GF-D8 (cell line): ENCODE data around the gene PHKA1.
A peak's percentile ranks its signal among the peaks of the same experiment; 100 is the strongest.
"Not testable (repeated sequence)": the region's sequence is repeated elsewhere in the genome, so short reads cannot be mapped to it uniquely, and the experiment has no call there.

ENCODE experiments used
- DNase-seq: peaks from one replicate; lab custom pipeline; 2025; lab: John Stamatoyannopoulos, UW

The PHKA1 gene

DNA sequence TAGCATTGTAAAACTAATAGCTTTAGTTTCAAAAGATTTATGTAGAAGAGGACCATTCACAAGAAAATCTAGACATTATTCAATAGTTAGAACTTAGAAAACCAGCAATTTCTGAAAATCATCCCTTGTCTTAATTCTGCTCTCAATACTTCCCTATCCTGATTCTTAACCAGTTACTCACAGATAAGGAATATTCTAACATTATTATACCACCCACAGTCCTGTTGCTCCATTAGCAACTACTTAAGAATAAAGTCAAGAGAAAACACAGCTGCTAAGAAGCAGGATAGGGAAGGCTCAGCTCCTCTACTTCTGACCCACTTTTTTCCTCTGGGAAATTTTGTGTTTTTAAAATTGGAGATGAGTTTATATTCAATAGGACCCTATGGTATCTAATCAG, 47.7 kb downstream of the PHKA1 start:
- no peak for DNase-seq

DNA sequence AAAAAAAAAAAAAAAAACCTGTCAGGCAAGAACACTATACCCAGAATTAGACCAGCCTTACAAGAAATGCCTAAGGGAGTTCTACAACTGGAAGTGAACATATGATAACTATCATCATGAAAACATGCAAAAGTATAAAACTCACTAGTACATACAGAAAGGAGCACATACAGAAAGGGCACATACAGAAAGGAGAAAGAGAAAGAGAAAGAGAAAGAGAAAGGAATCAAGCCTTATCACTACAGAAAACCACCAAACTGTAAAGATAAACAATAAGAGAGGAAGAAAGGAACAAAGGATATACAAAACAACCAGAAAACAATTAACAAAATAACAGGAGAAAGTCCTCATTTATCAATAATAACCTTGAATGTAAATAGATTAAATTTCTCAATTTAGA, 50.4 kb downstream of the PHKA1 start:
- no peak for DNase-seq

DNA sequence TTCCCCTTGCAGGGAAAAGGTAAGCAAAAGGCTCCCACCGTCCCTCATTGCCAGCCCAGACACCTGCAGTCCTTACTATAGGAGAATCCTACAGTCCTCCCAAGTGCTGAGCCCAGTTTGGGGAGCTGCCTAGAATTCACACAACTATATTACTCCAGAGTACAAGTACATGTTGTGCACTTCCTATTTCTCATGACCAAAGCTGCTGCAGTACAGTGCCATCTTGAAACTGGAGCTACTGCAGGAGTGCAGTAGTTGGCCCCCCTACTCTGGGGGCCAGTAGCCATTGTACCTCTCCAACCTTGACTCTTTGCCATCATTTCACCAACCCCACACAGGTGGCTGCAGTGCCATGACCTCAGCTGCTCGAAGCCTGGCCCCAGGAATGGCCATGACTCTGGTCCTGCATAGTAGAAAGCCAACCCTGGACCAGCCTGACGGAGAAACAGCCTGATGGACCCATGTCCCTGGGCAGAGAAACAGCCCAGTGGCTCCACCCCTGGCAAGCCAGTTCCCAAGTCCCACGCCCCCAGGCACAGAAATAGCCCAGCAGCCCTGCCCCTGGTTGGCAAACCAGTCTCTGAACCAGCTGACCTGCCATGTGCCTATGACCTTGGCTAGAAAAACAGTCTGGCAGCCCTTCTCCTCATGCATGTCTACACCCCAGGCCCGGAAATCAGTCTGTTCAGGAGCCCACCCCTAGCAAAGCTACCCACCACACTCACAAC, 51.9 kb downstream of the PHKA1 start:
- DNase-seq, result no peak

DNA sequence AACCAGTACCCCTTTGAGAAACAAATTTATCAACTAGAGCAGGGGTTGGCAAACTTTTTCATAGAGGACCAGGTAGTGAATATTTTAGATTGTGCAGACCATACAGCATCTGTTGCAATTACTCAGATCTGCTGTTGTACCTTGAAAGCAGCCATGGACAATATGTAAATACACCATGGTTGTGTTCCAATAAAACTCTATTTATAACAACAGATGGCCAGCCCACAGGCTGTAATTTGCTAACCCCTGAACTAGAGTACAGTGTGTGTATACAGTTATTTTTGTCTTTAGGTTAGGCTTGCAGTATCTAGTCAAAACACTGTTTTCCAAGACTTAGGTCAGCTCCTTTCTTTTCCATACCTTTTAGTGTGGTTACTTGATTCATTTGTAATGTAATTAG, 54.4 kb downstream of the PHKA1 start:
- no peak for DNase-seq

DNA sequence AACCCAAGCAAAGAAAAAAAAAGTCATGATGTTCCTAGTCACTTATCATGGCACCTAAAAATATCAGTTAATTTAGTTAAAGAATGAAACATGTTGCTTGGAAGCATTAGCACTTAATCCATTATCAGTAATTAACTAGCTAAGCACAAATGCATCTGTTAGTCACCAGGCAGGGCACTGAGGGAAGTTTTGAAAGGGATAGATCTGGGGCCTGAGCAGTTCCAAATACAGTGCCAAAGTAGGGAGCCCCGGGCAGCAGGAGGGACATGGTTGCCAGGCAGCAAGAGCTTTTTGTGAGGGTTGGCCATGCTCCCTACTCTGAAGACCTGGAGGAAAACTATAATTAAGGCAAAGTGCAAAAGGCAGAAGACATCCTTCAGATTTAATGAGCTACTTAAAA, 62.0 kb downstream of the PHKA1 start:
- no peak for DNase-seq

DNA sequence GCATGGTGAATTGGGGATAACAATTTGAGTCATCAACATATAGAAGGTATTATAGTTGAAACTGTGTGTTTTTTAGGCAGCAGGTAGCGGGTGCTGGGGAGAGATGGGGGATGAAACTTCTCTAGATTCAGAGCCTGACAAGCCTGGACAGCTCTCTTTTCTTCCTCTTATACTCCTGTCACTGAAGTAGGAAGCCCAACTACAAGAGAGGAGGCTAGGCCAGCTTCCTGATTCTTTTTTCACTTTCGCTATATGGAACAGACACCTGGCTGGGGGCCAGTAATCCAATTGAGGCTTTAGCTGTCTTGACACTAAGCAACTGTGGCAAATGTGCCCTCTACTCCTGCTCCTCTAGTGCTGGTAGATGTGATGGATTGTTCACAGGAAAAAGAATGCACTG, 69.2 kb downstream of the PHKA1 start:
- DNase-seq, result no peak

DNA sequence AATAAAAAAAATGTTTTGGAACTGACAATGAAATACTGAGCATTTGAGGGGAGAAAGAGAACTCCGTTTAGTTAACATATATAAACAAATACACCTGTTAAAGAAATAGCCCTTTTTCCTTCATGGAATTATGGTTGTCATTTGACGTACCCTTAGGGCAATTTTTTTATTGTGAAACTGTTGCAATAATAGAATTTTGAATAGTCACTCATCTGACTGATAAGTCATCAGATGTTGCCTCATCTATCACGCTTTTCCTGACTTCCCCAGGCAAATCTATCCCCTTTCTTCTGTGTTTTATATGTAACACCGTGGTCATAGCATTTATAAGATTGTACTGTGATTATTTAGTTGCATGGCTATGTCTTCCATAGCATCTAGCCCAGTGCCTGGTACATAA, 72.5 kb downstream of the PHKA1 start:
- DNase-seq, result no peak

DNA sequence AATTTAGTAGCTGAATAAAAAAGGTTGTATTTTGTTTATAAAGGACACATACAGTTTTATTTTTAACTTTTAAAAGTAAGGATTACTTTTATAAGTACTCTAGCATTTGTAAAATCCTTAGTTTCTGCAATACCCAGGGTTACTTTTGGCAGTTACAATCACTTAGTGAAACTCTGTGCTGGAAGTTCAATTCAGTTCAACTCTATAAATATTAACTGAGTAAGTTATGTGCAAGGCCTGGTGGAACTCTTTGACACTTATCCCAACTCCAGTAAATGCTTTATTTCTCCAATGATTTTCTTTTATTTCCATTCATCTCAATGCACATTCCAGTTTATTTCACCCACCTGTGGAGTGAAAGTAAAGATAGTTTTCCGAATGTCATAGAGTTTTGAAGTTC, 78.2 kb downstream of the PHKA1 start:
- no peak for DNase-seq

DNA sequence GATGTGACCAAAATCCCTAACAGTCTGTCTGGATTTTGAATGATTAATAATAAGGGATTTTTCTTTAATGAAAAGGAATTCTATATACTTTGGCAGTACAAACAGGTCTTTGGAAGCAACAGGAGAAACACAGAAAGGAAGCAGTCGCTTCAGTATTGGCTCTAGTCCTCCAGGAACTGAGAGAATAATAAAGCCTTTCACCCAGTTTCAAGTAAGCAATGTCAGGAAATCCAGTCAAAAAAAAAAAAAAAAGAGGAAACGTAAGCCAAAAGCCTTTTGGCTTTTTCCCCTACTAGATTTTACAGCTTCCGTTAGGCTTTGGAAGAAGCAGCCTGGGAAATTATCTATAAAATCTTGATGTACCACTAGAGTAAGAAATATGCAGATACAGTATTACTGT, 79.8 kb downstream of the PHKA1 start:
- DNase-seq, result no peak

DNA sequence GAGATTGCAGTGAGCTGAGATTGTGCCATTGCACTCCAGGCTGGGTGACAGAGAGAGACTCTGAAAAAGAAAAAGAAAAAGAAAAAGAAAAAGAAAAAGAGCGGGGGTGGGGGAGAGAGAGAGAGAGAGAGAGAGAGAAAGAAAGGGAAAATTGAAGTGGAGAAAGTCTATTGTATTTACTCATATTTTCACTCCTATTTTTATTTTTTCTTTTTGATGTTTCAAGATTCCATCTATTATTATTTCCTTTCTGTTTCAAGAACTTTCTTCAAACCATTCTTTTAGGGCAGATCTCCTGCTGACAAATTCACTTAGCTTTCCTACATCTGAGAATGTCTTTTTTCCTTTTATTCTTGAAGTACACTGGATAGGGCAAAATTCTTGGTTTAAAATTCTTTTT, 83.9 kb downstream of the PHKA1 start:
- DNase-seq, result no peak

DNA sequence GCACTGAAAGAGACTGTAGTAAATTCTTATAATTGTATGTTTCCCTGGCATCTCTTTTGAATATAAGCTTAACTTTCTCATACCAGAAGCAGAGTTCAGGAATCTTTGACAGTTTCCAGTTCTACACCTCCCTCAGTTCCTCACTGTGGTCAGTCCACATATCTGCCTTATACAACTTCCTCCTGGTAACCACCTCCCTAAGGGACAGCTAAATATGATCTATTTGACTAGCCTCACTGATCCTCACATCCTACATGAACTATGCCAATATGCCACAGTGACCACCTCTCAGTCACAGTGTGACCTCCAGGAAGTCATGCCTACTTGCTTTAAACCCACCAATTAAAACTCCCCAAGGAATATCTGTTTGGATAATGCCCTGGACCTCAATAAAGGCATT, 89.9 kb downstream of the PHKA1 start:
- no peak for DNase-seq

DNA sequence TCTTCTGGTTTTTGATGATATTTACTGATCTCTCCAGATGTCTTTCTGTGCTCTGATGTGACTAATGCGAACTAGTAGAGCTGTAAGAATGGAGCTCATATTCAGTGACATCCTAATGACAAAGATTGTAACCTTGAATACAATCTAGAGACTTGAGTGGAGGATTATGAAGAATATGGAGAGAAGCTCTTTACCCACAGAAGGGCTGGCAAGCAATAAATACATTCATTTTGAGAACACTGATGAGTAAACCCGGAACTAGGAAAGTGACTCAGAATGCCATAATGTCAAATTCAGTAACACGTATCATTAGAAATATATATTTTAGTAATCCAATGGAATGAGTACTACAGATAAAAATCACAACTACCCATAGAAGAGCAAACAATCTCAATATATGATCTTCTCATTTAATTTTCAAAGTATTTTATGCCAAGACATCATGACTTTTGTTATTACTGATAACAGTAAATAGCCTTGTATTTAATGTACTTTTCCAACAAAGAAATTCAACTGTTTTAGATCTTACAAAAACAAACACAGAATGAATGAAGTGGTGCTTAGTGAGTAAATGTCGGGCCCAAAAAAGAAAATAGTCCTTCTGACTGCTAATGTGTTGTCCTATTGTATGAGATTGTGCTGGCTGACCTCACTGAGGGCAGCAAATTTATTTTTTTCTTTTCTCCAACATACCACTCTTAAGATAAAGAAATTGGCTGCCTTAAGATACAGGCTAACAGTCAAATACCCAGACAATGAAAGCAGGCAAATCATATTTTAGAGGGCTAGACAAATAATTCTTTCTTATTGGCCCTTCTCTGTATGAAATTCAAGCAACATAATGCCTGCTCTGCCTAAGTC, 92.3 kb downstream of the PHKA1 start:
- DNase-seq, result no peak

DNA sequence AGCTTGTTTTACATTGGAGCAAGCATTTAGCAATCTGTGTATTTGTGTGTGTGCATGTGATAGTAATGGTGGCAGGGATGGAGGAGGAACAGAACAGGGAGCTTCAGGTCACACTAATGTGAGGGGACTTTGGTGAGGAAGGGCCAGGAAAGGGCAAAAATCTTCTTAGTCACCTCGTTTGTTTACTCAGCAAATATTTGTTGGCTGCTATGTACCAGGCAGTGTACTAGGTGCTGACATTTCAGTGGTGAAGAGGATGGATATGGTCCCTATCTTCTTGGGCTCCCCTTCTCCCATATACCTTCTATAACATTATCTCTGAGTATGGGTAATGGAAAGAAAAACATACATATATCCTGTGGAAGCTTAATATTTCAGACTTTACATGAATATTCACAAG, 92.9 kb downstream of the PHKA1 start:
- DNase-seq, result no peak

DNA sequence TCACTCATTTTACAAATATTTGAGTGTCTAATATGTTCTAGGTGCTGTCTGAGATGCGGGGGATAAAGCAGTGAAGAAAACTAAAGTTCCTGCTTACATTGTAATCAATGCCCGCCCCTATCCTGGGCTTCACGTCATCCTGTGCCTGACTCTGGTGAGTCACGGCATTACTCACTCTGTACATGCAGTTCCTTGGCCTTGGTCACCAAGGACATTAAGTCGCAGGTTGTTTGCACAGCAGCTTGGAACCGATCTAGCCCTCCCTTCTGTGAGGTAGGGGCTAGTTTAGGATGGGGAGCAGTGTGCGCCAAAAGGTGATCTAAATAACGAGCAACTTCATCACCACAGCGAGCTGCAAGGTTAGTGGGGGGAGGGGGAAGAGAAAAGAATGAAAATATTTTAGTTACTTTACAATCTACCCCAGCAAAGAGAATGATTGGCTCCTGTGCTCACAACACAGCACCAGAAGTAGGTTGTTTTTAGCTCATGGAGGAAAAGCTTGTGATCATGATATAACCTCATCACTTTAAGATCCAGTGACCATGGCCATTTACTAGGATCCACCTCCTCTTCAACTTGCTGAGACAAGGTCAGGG, 93.5 kb downstream of the PHKA1 start:
- no peak for DNase-seq

DNA sequence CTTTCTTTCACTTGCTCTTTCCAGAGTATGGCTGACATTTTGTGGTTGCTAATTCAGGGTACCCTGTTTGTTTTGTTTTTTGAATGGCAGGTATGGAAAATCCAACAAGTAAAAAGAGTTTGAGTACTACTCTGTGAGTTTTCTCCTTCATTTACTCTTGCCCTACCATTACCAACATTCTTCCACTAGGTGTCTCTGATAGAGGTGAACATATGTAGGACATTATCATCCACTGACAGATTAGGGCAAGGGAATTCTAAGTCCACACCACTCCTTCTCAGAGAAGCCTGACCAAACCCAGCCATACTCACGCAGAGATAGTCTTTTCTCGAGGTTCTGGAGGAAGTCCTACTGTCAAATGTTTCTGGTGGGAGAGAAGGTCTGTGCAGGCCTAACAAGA, 104.8 kb downstream of the PHKA1 start:
- DNase-seq, result no peak

DNA sequence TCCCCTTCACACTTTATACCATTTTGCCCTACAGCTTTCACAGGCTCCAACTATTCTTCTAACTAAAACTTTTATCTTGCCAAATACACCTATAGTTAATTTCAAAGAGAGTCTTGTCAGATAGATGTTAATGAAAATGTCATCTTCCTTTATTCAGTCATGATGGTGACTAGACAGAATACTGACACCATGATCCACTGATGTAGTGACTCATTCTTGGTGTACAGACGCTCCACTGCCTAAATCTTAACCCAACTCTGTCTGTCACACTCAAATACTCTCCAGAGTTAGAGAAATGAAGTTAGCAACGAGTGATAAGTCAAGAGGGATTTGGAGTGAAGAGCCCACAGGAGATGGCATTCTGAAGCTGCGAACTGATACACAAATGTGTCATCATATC, 109.4 kb downstream of the PHKA1 start:
- no peak for DNase-seq

DNA sequence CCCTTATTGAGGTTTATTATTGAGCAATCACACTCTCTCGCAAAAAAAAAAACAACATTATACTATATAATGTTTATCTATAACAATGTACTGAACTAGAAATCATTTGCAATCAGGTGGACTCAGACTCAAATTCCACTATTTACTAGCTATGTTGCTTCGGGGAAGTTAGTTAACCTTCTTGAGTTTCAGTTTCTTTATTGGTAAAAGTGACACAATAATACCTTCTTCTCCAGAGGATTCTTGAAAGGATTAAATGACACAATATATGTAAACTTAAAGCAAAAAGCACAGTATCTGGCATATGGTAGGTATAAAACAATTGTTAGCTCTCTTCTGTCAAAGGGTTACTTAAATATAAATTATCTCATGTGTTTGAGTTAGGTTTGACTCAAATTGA, 110.0 kb downstream of the PHKA1 start:
- DNase-seq, result no peak

DNA sequence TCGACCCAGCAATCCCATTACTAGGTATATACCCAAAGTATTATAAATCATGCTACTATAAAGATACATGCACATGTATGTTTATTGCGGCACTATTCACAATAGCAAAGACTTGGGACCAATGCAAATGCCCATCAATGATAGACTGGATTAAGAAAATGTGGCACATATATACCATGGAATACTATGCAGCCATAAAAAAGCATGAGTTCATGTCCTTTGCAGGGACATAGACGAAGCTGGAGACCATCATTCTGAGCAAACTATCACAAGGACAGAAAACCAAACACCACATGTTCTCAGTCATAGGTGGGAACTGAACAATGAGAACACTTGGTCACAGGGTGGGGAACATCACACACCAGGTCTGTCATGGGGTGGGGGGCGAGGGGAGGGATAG, 123.1 kb downstream of the PHKA1 start:
- DNase-seq, result not testable (repeated sequence)

DNA sequence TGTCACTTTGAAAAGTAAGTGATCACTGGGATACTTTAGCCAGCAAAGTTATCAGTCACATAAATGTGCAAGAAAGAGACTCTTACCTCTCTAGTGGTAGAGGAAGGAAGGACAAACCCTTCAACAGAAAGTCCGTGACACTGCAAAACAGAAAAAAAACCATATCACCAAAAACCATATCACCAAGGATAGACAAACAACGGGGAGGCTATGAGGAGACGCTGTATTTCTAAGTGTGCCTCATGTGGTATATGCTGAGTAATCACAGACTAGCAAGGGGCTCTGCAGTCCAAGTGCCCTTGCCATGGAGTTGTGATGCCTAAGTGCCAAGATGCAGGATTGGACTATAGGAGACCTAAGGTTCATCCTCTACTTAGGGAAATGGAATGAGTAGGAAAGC, 129.9 kb downstream of the PHKA1 start:
- no peak for DNase-seq

DNA sequence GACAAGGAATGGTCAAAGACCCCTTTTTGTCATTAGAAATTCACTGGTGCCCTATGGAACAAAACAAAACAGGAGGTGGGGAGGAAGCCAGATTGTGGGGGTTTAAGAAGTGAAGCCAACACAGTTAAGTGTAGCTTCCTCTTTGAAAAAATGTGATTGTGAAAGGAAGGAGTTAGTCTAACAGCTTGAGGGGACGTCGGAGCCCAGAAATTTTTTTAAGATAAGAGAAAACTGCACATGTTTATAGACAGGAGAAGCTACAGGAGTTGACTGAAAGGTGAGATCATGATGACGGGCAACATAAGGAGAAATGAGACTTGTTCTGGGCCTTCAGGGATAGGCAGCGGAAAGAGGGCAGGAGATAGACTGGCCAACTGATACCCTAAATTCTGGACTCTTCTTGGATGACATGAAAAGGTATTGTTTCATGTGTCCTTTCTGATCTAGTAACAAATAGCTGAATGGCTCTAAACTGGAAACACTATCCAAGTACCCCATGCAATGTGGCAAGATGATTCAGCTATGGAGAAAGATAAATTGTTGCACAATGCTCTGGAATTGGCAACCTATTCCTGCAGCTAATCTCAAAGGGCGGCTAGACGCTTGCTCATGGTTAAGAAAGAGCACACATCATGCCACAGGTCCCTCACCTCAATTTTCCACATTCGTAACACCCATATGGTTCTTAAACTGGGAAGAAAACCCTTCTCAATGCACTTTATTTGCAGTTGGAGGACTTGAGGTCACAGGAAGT, 137.8 kb downstream of the PHKA1 start:
- DNase-seq, result peak; percentile 14

DNA sequence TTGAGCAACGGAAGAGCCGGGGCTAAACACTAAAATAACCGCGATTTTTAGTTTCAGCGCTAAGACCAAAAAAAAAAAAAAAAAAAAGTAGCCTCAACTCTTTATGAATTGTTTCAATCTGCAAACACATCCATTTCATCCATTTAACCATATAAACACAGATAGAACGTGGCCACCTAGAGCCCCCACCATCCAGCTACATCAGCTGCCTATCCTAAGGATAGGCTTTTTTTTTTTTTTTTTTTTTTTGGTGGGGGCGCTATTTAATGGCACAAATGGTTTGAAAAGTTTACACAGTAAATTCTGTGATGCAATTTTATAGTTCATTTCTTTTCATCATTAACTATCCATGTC, 141.0 kb downstream of the PHKA1 start:
- no peak for DNase-seq
